GM10248 (cell line): ENCODE measurements around the gene RNF123.

Source experiments
- CTCF ChIA-PET: fragments of 300-600 bp; sonication (Branson Sonifier 250); formaldehyde crosslinking; extraction: SDS; loops from one replicate; lab custom pipeline; 2021; ENCODE audit warnings: antibody characterized with exemption; lab: Yijun Ruan, JAX
- POLR2A ChIA-PET: fragments of 350-650 bp; sonication (Branson Sonifier 250); formaldehyde crosslinking; extraction: SDS; loops from one replicate; lab custom pipeline; 2020; ENCODE audit warnings: antibody characterized with exemption; lab: Yijun Ruan, JAX
- DNase-seq: peaks from one replicate; pipeline ENCODE4 v3.0.0; 2012; ENCODE audit errors: extremely low spot score
- CTCF ChIP-seq: IDR thresholded peaks from 2 replicates; pipeline ENCODE4 v1.5.1; 2012; ENCODE audit warnings: mild to moderate bottlenecking, low read depth; ENCODE audit errors: extremely low read depth, missing control alignments, control extremely low read depth

Gene RNF123

DNA sequence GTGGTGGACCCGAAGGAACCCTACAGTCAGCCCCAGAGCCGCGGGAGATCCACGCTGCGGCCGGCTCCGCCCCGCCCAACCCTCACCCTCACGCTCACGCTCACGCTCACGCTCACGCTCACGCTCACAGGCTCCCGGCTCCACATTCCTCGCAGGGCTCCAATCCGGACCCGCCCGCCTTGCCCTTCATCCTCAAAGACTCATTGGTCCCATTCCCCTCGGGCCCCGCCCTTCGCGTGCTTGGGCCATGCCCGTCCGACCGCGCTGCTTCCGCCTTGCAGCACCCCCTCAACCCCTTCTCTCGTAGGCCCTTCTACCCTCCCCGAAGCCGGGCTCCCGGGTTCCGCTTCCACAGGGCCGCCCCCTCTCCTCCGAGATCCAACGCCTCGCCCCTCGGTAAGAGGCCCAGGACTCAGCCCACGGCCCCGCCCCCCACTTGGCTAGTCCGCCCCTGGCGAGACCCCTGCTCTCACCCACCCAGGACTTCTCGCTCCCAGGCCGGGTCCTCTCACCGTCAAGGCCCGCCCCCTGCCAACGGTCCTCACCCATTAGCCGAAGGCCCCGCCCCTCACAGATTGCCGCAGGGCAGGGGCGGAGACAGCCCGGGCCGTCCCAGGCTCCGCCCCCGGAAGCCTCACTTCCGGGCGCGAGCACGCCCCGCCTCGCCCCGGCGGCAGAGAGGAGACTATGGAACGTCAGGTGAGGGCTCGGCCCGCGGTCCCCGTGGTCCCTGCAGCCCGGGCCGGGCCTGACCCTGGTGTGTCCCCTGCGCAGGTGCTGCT lies 15.5 kb upstream of the RNF123 start, which contains the start of gene APEH:
Gene APEH (plus strand): TSS at position 637 of the 782 bp plus-strand sequence. CDS start 51 bp downstream, at position 688.
- POLR2A ChIA-PET: interaction anchor here (0.6 kb wide), 1 partner anchor 134 kb away, joined by 3 read pairs; no protein-coding TSS in a partner anchor

DNA sequence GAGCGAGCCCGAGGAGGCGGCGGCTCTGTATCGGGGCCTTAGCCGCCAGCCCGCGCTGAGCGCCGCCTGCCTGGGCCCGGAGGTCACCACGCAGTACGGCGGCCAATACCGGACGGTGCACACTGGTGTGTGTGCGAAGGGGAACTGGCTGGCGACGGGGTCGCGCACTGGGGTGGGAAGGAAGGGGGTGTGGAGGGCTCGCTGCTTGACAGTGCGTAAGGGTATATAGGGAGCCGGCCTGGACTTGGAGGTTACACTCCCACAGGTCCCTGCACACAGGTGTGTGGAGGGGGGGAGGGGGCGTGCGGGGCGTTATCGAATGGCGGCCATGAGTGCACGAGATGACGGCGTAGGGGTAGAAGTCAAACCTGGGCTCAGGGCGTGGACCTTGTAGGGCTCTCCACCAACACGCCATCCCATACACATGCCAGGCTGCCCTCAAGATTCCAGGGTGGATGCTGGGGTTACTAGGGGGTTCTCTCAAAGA lies 14.8 kb upstream of the RNF123 start:
- no peak for DNase-seq
- POLR2A ChIA-PET: no interaction called here
- no peak for TF ChIP-seq CTCF
- CTCF ChIA-PET: interaction anchor here (5.7 kb wide), 1 partner anchor 135 kb away, joined by 43 read pairs; no protein-coding TSS in a partner anchor

More for the DNA sequence above, 15.5 kb upstream of the RNF123 start, which contains the start of gene APEH:
- CTCF ChIA-PET: interaction anchor here (0.8 to 5.7 kb wide), 5 partner anchors 21 to 136 kb away, joined by 3 to 198 read pairs (median 9); partner anchors contain the start of genes AMIGO3 and INKA1
- DNase-seq: peak; percentile 99
- no peak for TF ChIP-seq CTCF

- POLR2A ChIA-PET: no interaction called here
- no peak for TF ChIP-seq CTCF
- CTCF ChIA-PET: interaction anchor here (5.7 kb wide), 1 partner anchor 136 kb away, joined by 43 read pairs; no protein-coding TSS in a partner anchor
- DNase-seq: no peak
Measured at GRCh38 chr3:49675912-49676311, 13.4 kb upstream of the RNF123 start.

DNA sequence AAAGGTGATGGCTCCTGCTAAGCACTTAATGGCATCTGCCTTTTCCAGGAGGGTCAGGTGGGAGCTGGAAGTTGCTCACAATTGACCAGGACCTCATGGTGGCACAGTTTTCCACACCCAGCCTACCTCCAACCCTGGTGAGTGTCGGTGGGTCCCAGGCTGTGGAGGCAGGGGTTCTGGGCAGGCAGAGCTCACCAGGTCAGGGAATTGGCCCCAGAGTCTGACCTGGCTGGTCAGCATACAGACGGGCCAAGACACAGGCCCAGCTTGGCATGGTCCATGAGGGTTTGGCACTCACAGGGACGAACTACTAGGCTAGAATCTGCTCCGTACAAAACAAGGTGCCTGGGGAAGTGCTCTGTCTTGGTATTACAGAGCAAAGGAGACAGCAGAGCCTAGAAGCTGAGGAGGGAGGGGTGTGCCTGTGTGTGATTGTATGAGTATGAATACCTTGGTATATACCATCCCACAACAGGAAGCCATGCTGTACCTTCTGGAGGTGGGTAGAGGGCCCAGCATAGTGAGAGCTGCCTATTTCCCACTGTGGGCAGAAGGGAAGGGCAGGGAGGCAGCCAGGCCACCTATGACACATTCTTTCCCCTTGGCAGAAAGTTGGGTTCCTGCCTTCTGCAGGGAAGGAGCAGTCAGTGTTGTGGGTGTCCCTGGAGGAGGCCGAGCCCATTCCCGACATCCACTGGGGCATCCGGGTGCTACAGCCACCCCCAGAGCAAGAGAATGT lies 8.7 kb upstream of the RNF123 start:
- ChIA-PET CTCF (interaction anchor here (1.5 to 3.2 kb wide), 2 partner anchors 9 to 141 kb away, joined by 7 to 14 read pairs; no protein-coding TSS in a partner anchor), POLR2A (no interaction called here)
- DNase-seq: no peak
- TF ChIP-seq CTCF: no peak

- no peak for TF ChIP-seq CTCF
- no peak for DNase-seq
- ChIA-PET POLR2A (no interaction called here), CTCF (interaction anchor here (1.5 to 3.2 kb wide), 2 partner anchors 10 to 142 kb away, joined by 7 to 14 read pairs; no protein-coding TSS in a partner anchor)
Measured at GRCh38 chr3:49681232-49681522, 8.2 kb upstream of the RNF123 start.

DNA sequence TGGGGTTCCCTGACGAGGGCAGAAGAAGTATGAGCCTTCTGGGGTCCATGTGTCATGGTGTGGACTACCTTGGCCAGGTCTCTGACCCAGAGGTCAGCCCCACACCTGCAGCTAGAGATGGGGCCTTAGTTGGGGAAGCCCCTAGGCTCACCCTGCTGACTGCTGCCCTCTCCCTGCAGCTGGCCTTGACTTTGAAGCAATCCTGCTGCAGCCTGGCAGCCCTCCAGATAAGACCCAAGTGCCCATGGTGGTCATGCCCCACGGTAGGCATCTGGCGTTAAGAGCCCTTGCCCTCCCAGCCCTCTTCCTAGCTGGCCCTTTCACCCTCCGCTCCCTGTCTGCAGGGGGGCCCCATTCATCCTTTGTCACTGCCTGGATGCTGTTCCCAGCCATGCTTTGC lies 7.8 kb upstream of the RNF123 start:
- ChIA-PET CTCF (interaction anchor here (3.2 kb wide), 1 partner anchor 142 kb away, joined by 14 read pairs; no protein-coding TSS in a partner anchor), POLR2A (no interaction called here)
- TF ChIP-seq CTCF: no peak
- DNase-seq: no peak
